ENCODE measurements around the gene HBS1L.
"Not testable (repeated sequence)": the region's sequence is repeated elsewhere in the genome, so short reads cannot be mapped to it uniquely, and the experiment has no call there.

Gene HBS1L

GRCh38 chr6:135075018-135075417 lies 20.4 kb upstream of the HBS1L start:
- no peak for DNase-seq (ENCODE audit: low read depth in 2 of 2, low spot score in 1 of 2)

DNA sequence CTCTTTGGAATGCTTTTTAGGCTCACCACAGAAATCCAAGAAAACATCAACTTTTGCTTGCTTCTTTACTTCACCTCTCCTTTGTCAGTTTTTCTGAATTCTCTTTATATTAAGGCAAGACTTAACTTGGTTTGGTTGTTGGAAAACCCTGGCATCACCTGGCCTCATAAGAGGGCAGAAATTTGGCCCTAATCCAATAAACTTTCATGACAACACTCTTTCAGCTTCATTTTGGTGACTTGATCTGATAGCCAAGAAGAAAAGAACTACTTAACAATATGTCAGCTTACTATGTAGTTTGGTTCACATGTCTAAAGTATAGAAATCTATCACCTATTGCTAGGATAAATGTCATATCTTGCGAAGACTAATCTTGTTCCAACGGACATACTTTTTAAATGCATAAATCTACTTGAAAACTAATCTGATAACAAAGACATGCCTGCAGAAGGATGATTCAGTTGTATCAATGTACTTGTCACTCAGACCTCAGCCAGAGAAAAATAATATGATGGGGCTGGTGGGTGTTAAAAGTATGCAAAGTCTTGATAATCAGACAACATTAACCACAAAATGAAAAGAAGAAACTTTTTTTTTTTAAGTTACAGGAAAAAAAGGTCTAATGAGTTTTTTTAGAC lies 19.3 kb upstream of the HBS1L start:
- no peak for DNase-seq (ENCODE audit: low read depth in 2 of 2, low spot score in 1 of 2)

- no peak for DNase-seq (ENCODE audit: low read depth in 2 of 2, low spot score in 1 of 2)
Observed at GRCh38 chr6:135073217-135073616, 18.6 kb upstream of the HBS1L start.

- no peak for DNase-seq (ENCODE audit: low read depth in 2 of 2, low spot score in 1 of 2)
Observed at GRCh38 chr6:135072753-135073152, 18.1 kb upstream of the HBS1L start.

- DNase-seq (ENCODE audit: low read depth in 2 of 2, low spot score in 1 of 2), result no peak
Observed at GRCh38 chr6:135071541-135071940, 16.9 kb upstream of the HBS1L start.

- no peak for DNase-seq (ENCODE audit: low read depth in 2 of 2, low spot score in 1 of 2)
Observed at GRCh38 chr6:135067911-135068310, 13.3 kb upstream of the HBS1L start.

DNA sequence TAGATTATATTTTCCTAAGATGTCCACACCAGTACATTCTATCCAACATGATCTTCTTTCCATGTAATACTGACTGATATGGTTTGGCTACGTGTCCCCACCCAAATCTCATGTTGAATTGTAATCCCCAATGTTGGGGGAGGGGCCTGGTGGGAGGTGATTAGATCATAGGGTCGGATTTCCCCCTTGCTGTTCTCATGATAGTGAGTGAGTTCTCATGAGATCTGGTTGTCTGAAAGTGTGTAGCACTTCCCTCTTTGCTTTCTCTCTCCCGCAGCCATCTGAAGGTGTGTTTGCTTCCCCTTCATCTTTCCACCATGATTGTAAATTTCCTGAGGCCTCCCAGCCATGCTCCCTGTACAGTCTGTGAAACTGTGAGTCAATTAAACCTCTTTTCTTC lies 12.2 kb upstream of the HBS1L start:
- DNase-seq (ENCODE audit: low read depth in 2 of 2, low spot score in 1 of 2), result no peak

- no peak for DNase-seq (ENCODE audit: low read depth in 2 of 2, low spot score in 1 of 2)
Observed at GRCh38 chr6:135066397-135066796, 11.8 kb upstream of the HBS1L start.

DNA sequence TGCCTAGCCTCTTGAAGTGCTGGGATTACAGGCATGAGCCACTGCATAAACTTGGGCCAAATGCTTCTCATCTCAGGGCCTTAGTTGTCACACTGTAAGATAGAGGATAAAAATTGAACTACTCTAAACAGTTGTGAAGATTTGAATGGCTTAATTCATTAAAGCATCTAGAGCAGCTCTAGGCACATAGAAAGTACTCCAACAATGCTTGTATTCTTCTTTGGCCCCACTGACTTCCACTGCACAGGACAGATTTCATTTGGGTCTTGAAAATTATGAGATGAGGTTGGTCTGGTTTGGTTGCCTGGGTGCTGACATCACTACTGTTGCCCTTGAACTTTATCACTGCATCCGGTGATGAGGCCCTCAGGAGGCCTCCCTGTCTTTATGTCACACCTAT lies 10.0 kb upstream of the HBS1L start:
- DNase-seq (ENCODE audit: low read depth in 2 of 2, low spot score in 1 of 2), result no peak

- no peak for DNase-seq (ENCODE audit: low read depth in 2 of 2, low spot score in 1 of 2)
Observed at GRCh38 chr6:135063926-135064325, 9.3 kb upstream of the HBS1L start.

DNA sequence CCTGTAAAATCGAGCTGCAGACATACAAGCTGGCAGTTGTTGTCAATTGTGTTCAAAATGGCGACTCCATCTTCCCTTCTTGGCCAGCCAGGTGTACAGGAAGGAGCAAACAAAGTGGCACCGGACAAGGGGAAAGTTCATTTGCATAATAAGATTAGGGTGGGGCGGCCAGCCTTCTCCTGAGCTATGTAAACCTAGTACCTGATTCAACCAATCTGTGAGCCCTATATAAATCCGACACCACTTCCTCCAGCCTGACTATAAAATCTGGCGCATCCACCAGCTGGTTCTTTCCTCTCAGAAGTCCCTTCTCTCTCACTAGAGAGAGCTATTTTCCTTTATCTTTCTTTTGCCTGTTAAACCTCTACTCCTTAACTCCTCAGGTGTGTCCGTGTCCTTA lies 8.1 kb upstream of the HBS1L start:
- no peak for DNase-seq (ENCODE audit: low read depth in 2 of 2, low spot score in 1 of 2)

DNA sequence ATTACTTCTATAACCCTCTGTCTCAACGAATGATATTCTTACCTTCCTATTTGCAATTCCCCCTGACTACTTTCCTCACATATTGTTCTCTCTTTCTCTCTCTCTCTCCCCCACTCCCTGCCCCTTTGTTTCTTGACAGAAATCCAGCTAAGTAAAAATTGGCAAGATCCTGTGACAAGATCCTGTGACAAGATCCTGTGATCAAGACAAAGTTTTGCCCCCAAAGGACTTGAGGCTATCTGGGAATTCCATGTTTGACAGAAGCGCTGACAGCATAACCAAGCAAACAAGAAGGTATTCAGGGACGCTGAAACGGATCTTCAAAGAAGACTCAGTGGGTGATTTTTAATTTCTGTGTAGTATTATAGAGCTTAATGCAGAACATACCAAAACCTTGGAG lies 5.5 kb upstream of the HBS1L start:
- no peak for DNase-seq (ENCODE audit: low read depth in 2 of 2, low spot score in 1 of 2)

DNA sequence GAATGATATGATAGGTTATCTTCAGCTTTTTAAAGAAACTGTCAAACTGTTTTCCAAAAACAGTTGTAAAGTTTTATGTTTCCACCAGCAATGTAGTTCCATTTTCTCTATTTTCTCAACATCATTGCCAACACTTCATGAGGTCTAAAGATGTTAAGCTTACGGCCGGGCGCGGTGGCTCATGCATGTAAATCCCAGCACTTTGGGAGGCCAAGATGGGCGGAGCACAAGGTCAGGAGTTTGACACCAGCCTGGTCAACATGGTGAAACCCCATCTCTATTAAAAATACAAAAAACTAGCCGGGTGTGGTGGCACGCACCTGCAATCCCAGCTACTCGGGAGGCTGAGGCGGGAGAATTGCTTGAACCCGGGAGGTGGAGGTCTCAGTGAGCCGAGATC lies 3.7 kb upstream of the HBS1L start:
- not testable (repeated sequence) for DNase-seq (ENCODE audit: low read depth in 2 of 2, low spot score in 1 of 2)

GRCh38 chr6:135056632-135057031 lies 2.0 kb upstream of the HBS1L start:
- no peak for DNase-seq (ENCODE audit: low read depth in 2 of 2, low spot score in 1 of 2)

DNA sequence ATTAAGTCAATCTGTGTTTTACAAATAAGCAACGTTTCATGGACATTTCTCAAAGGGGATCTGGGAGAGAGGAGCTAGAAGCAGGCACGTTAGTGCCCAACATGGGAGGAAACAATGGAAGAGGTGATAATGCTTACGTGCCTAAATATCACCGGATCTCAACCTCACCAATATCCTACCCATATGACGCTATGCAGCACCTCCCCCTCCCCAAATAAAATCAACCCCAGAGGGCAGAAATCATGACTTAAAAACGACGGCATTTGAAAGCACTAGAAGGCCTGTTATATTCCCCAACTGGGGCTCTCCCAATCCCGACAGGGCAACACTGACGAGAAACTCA lies 425 bp downstream of the HBS1L start:
- DNase-seq (ENCODE audit: low read depth in 2 of 2, low spot score in 1 of 2), result no peak

DNA sequence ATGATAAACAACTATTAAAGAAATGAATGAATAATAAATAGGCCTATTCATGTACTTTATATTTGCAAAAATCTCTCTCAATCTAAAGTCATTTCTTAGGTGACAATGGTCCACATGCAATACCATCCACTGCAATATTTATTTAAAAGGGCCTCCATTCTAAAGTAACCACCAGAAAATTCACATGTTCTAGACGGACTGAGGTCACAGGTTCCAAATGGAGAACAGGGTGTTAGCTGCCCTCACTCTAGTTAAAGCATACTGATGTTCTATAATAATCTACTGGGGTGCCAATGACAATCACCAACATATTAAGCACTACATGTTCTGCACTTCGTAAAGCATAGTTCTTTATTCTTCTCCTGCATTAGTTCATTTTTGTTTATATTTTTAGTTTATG lies 1.2 kb downstream of the HBS1L start:
- DNase-seq (ENCODE audit: low read depth in 2 of 2, low spot score in 1 of 2), result no peak

DNA sequence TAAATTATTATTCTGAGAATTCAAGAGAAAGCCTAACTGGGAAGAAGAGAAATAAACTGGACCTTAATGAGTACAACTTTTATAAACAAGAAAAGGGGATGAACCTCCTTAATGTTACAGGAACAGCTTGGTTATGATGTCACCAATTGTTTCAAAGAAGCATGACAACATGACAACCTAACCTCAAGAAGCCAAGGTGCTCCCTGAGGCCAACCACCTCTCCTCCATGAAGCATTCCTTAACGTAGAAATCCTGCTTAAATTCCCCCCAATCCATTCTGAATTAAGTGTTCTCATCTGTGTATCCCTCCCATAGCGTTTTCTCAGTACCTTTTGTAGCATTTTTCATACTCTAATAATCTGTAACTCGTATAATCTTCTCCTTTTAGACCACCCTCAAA lies 1.7 kb downstream of the HBS1L start:
- no peak for DNase-seq (ENCODE audit: low read depth in 2 of 2, low spot score in 1 of 2)

DNA sequence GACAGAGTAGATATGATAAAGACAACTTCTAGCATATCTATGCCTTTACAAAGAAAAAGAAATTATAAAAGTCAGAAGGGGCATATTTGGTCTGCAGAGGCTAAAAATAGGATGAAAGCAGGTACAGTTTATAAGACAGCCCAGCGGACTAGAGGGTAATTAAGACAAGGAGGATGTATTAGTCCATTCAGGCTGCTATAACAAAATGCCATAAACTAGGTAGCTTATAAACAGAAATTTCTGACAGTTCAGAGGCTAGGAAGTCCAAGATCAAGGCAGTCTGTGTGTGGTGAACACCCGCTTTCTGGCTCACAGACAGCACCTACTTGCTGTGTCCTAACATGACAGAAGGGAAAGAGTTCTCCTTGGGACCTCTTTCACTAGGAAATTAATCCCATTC lies 5.7 kb downstream of the HBS1L start:
- DNase-seq (ENCODE audit: low read depth in 2 of 2, low spot score in 1 of 2), result no peak

DNA sequence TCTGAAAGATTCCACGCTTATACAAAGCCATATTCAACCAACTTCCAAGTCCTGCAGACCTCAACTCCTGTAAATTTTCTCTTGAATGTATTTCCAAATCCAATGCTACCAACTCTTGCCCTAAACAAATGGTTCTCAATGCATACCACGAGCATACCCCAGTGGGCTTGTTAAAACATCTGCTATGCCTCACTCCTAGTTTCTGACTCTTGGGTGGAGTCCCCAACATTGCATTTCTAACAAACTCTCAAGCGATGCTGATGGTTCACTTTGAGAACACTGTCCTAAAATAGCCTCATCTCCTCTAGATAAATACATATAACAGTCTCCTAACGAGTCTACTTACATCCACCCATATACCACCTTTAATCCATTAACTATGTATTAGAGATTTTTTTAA lies 7.3 kb downstream of the HBS1L start:
- no peak for DNase-seq (ENCODE audit: low read depth in 2 of 2, low spot score in 1 of 2)

DNA sequence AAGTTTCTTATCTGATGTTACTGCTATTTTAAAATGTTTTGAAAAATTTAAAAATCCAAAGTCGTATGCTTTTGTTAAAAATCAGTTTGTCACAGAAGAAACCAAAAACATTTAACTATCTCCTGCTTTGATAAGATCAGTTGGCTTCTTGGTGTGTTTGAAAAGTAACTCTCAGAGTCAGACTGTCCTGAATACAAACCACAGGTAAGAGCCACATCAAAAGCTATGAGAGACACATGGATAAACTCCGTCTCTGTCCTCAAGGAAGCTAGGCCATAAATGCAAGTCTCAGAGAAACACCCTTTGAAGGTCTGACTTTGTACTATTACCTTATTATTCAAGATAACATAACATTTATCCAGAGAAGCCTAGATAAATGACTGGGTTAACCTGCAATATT lies 7.7 kb downstream of the HBS1L start:
- DNase-seq (ENCODE audit: low read depth in 2 of 2, low spot score in 1 of 2), result no peak

DNA sequence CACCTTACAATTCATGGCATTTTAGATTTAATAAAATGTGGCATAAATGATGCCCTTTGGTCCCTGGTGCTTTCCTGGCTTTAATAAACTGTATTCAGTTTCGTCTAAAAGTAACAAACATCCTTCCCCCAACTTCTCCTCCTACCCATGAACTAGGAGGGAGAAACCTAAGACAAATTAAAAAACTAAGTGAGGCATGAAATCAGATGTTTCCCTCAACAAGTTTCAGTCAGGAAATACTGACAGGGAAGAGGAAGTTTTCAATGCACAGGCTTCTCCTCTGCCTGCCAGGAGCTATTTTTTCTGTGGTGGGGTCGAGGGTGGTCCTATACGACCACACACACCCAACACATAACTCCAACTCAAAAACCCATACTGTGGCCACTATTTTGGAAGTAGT lies 10.0 kb downstream of the HBS1L start:
- no peak for DNase-seq (ENCODE audit: low read depth in 2 of 2, low spot score in 1 of 2)

DNA sequence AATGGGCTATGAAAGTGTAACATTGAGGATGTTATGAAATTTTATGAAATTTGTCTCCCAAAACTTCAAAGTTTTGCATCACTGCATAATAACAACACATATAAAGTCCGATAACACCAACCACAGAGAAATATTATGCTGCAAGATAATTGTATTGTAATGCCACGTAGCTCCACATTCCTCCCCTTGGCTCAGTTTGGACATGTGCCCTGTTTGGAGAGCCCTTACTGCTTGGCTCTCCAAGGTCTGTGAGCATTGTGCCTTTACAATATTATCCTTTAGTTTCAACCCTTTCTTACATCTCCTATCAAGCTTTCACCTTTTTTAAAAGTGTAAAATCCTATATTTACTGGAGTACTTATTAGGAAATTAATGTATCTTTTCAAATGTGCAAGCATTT lies 10.8 kb downstream of the HBS1L start:
- DNase-seq (ENCODE audit: low read depth in 2 of 2, low spot score in 1 of 2), result no peak

- DNase-seq (ENCODE audit: low read depth in 2 of 2, low spot score in 1 of 2), result no peak
Observed at GRCh38 chr6:135043364-135043763, 11.3 kb downstream of the HBS1L start.

DNA sequence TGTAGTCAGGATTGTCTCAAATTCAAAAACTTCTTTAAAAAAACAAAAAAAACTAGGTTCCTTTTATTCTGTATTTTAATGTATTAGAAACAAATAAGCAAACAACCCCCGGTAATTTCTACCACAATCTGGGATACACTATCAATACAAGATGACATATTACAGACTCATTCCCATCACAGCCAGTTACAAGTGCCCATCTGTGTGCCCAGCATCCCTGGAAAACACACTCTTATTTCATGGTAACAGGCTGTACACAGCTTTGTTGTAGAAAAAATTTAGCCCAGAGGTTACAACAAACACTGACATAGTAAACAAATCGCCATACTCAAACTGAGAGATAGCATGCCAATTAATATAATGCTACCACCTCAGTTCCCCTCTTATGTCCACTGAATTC lies 16.3 kb downstream of the HBS1L start:
- no peak for DNase-seq (ENCODE audit: low read depth in 2 of 2, low spot score in 1 of 2)

All from stimulated activated CD8-positive, alpha-beta memory T cell treated with anti-CD3 and anti-CD28 coated beads, Interleukin-4, amount 100 ng/mL, for 4 hours (primary cell).